ENCODE results near the gene ZSWIM4. TPM values are rescaled to one million over a fixed set of nuclear protein-coding genes. Genes with fewer than 3 reads are reported as not detected.
"Not testable (repeated sequence)": the region's sequence is repeated elsewhere in the genome, so short reads cannot be mapped to it uniquely, and the experiment has no call there.

Gene ZSWIM4
- total RNA-seq, 2 donors from 2014 or later = 3.4 to 12.5 TPM

DNA sequence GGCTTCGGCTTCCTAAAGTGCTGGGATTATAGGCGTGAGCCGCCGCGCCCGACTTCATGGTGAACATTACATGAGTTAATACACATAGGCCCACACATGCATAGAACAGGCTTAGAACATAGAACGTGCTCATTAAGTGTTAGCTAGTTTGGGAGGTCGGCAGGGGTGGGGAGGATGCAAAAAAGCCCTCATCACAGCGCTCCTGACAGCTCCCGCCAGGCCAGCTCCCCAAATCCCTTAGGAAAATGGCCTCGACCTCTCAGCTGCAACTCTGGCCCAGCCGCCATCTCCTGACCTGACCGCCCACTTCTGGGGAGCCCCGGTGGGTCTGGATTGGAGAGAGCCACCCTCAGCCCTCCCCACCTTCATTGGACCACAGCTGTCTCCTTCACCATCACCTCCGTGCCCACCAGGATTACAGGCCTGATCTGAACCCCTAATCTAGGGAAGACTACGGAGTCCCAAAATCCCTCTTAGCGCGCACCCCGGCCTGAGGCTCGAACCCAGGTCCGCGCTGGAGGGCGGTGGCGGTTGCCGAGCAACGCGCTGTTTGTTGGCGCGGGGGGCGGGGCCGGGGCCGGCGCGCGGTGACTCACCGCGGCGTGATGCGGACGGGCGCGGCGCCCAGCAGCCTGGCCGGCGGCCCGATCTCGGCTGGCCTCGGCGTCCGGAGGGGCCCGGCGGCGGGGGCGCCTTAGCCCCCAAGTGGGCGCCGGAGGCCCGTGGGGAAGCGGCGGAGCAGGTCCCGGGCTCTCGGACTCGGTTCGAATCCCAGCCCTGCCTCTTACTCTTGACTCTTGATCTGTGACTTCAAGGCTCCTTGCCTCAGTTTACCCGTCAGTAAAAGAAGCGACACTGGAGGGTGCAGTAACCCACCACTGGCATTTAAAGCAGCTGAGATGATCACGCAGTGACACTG is 55.0 kb downstream of the ZSWIM4 start:
- intact Hi-C loops (cut with DNase I) = no loop called here
- Histone ChIP-seq H3K27ac (peak overlapping the region; percentile 90 to 96 (median 90)), H3K9me3 (no peaks in the 10 kb centered on the region), H3K4me3 (no peak overlapping the region), H3K4me1 (peaks cover 57% of the 10 kb centered on the region), H3K27me3 (no peaks in the 10 kb centered on the region), H3K36me3 (replicated peaks in 1 of 2; ENCODE audit: insufficient read depth in 1 of 2, low read depth in 2 of 2) (no peaks in the 10 kb centered on the region)
- WGBS, 2 donors = 13 to 26% methylated on average over 3 to 33 of the region's 66 CpGs
- no peak for TF ChIP-seq POLR2A (IDR thresholded peaks at IDR 0.05)
- TF ChIP-seq, protein P1, sequence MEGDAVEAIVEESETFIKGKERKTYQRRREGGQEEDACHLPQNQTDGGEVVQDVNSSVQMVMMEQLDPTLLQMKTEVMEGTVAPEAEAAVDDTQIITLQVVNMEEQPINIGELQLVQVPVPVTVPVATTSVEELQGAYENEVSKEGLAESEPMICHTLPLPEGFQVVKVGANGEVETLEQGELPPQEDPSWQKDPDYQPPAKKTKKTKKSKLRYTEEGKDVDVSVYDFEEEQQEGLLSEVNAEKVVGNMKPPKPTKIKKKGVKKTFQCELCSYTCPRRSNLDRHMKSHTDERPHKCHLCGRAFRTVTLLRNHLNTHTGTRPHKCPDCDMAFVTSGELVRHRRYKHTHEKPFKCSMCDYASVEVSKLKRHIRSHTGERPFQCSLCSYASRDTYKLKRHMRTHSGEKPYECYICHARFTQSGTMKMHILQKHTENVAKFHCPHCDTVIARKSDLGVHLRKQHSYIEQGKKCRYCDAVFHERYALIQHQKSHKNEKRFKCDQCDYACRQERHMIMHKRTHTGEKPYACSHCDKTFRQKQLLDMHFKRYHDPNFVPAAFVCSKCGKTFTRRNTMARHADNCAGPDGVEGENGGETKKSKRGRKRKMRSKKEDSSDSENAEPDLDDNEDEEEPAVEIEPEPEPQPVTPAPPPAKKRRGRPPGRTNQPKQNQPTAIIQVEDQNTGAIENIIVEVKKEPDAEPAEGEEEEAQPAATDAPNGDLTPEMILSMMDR (IDR thresholded peaks at IDR 0.05) = no peak
- ATAC-seq = peak; percentile 65
- peak; percentile 86 to 92 (median 90) for DNase-seq

DNA sequence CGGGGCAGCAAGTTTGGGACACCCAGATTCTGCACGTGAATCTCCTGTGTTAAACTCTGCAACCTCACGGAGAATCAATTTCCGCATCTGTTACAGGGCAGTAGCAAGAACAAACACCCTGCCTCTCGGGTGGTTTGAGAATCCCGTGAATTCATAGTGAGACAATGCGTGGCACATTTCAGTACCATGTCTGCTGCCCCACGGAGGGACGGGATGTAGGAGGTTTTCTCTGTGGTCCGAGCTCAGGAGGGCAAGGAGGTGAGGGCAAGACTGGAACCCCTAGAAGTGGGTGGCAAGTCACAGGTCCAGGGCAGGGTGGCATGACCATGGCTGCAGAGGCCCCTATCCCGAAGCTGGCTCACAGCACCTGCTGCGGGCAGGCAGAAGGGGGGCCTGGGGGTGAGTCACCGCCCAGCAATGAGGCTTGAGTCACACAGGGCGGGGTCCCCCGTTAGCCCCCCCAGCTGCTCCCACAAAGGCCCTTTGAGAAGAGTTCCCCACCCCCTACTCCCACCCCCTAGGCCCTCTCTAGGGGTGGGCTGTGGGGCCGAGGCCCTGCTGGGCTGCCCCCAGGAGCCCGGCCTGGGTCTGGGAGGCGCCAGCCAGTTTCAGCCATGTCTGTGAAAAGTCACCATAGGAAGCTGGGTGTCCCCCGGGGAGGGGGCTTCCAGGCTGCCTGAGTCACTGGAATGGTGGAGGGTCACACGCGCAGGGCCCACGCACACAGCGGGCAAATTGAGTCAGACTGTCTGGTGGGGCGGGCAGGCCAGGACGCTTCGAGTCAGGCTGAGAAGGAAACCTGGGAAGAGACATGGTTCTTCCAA is 55.9 kb downstream of the ZSWIM4 start:
- intact Hi-C loops (cut with DNase I) = no loop called here
- peak; percentile 61 to 77 (median 73) for TF ChIP-seq POLR2A (IDR thresholded peaks at IDR 0.05)
- TF ChIP-seq, protein P1 (IDR thresholded peaks at IDR 0.05) = no peak
- Histone ChIP-seq H3K27me3 (no peaks in the 10 kb centered on the region), H3K36me3 (replicated peaks in 1 of 2; ENCODE audit: insufficient read depth in 1 of 2, low read depth in 2 of 2) (no peaks in the 10 kb centered on the region), H3K4me3 (no peak overlapping the region), H3K4me1 (peaks cover 53% of the 10 kb centered on the region), H3K27ac (peak overlapping the region; percentile 90 to 96 (median 90)), H3K9me3 (no peaks in the 10 kb centered on the region)
- DNase-seq (peak; percentile 85 to 97 (median 88)), ATAC-seq (peak; percentile 58)
- WGBS, 2 donors = 44 to 47% methylated on average over 12 to 25 of the region's 26 CpGs

DNA sequence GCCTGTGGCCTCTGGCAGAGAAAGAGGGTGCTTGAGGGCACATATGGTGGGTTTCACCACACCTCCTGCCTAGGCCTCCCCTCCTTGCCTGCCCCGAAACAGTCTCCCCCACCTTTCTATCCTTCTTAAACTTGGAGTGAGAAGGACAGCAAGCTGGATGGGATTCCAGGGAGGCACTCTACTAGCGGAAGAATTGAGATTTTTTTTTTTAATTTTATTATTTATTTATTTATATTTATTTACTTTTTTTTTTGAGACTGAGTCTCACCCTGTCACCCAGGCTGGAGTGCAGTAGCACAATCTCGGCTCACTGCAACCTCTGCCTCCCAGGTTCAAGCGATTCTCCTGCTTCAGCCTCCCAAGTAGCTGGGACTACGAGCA is 56.5 kb downstream of the ZSWIM4 start:
- DNase-seq; H3K9me3 ChIP-seq; H3K36me3 ChIP-seq (replicated peaks in 1 of 2; ENCODE audit: insufficient read depth in 1 of 2, low read depth in 2 of 2); H3K27me3 ChIP-seq; intact Hi-C loops (cut with DNase I); ATAC-seq; H3K4me3 ChIP-seq: not testable (repeated sequence)
- Histone ChIP-seq H3K4me1 (peaks cover 47% of the 10 kb centered on the region), H3K27ac (peak overlapping the region; percentile 90 to 96 (median 90))
- 73 to 85% methylated on average over 5 of the region's 5 CpGs for WGBS, 2 donors

DNA sequence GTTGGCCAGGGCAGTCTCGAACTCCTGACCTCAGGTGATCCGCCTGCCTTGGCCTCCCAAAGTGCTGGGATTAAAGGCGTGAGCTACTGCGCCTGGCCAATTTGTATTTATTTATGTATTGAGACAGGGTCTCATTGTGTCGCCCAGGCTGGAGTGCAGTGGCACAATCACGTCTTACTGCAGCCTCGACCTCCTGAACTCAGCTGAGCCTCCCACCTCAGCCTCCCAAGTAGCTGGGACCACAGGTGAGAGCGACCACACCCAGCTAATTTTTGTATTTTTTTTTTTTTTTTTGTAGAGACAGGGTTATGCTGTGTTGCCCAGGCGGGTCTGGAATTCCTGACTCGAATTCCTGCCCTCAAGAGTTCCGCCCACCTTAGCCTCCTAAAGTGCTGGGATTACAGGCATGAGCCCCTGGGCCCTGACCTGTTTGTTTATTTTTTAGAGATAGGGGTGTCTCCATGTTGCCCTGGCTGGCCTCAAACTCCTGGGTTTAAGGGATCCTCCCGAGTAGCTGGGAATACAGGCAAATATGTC is 57.0 kb downstream of the ZSWIM4 start:
- H3K4me3 ChIP-seq; ATAC-seq; H3K27me3 ChIP-seq; H3K36me3 ChIP-seq (replicated peaks in 1 of 2; ENCODE audit: insufficient read depth in 1 of 2, low read depth in 2 of 2); intact Hi-C loops (cut with DNase I); H3K9me3 ChIP-seq; DNase-seq: not testable (repeated sequence)
- Histone ChIP-seq H3K4me1 (peaks cover 42% of the 10 kb centered on the region), H3K27ac (peak overlapping the region in 3 of 4 donors; percentile 90 to 91 (median 90))
- 71 to 83% methylated on average over 8 to 12 of the region's 12 CpGs for WGBS, 2 donors

DNA sequence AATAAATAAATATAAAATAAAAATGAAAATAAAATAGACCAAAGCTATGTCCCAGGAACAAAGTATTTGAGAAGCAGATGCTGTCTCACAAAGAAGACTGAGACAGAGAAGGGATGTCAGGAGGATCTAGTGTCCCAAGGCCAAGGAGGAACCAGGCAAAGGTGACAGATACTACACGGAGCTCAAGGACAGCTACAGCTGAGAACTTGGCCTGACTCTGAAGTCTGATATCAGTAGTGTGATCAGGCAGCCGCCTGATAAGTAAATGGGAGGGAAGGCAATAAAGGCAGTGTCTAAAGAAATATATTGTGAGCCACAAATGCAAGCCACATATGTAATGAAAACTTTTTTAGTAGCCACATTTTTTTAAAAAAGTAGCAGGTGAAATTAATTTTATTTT is 61.3 kb downstream of the ZSWIM4 start:
- intact Hi-C loops (cut with DNase I) = no loop called here
- no peak for DNase-seq
- no peak overlapping the region for H3K4me3 ChIP-seq
- ATAC-seq = no peak
- no peaks in the 10 kb centered on the region for H3K27me3 ChIP-seq
- TF ChIP-seq POLR2A (IDR thresholded peaks at IDR 0.05) = no peak
- TF ChIP-seq, protein P1 (IDR thresholded peaks at IDR 0.05) = no peak
- H3K9me3 ChIP-seq = no peaks in the 10 kb centered on the region
- 17 to 42% methylated on average over 2 of the region's 2 CpGs for WGBS, 2 donors
- no peak overlapping the region for H3K27ac ChIP-seq
- no peaks in the 10 kb centered on the region for H3K36me3 ChIP-seq (replicated peaks in 1 of 2; ENCODE audit: insufficient read depth in 1 of 2, low read depth in 2 of 2)
- H3K4me1 ChIP-seq = peaks cover 6% of the 10 kb centered on the region
